22Rv1 (cell line): ENCODE results near the gene SERPINB6.

ENCODE experiments used
- ZFX ChIP-seq: fragments of 450-650 bp; IDR thresholded peaks from 2 replicates; pipeline ENCODE4 v1.6.1; 2017; ENCODE audit warnings: antibody characterized with exemption, borderline replicate concordance
- TF ChIP-seq, protein P1 (sequence below): fragments of 450-650 bp; IDR thresholded peaks from 2 replicates; pipeline ENCODE4 v1.5.1; 2017; ENCODE audit warnings: mild to moderate bottlenecking

DNA sequence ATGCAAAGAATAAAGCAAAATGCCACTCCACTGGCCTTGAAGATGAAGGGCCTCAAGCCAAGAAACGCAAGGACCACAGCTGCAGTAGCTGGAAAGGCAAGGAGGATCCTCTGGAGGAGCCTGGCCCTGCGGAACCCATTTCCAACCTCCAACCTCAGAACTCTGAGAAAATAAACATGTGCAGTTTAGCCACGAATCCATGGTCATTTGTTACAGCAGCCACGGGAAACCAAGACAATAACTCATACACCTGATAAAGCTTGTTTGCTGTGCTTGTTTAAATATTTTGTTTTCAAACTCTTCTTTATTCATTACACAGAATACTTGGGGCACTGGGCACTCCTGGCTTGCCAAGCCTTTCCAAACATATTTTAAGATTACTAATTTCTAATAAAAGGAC is 10.4 kb downstream of the SERPINB6 start:
- TF ChIP-seq, protein P1, sequence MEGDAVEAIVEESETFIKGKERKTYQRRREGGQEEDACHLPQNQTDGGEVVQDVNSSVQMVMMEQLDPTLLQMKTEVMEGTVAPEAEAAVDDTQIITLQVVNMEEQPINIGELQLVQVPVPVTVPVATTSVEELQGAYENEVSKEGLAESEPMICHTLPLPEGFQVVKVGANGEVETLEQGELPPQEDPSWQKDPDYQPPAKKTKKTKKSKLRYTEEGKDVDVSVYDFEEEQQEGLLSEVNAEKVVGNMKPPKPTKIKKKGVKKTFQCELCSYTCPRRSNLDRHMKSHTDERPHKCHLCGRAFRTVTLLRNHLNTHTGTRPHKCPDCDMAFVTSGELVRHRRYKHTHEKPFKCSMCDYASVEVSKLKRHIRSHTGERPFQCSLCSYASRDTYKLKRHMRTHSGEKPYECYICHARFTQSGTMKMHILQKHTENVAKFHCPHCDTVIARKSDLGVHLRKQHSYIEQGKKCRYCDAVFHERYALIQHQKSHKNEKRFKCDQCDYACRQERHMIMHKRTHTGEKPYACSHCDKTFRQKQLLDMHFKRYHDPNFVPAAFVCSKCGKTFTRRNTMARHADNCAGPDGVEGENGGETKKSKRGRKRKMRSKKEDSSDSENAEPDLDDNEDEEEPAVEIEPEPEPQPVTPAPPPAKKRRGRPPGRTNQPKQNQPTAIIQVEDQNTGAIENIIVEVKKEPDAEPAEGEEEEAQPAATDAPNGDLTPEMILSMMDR, result no peak
- TF ChIP-seq ZFX, result no peak
